GM13976 (cell line): ENCODE measurements around the gene CHAMP1.
"Not testable (repeated sequence)": the region's sequence is repeated elsewhere in the genome, so short reads cannot be mapped to it uniquely, and the experiment has no call there.

Experiments
- DNase-seq: peaks from one replicate; pipeline ENCODE4 v3.0.0; 2012; ENCODE audit warnings: low spot score
- CTCF ChIP-seq: IDR thresholded peaks from 2 replicates; pipeline ENCODE4 v1.5.1; 2012; ENCODE audit warnings: borderline replicate concordance, mild to moderate bottlenecking; ENCODE audit not compliant: insufficient read depth; ENCODE audit errors: extremely low read depth, missing control alignments, control extremely low read depth
- in situ Hi-C: fragments of 300-500 bp; cut with MboI; formaldehyde crosslinking; loops from one replicate; pipeline ENCODE4 v1.12.0; 2022; ENCODE audit warnings: low sequenced_read_pairs, mixed read lengths, inconsistent platforms; ENCODE audit not compliant: unreplicated experiment

CHAMP1 gene

GRCh38 chr13:114328595-114328994 is 14.3 kb downstream of the CHAMP1 start:
- in situ Hi-C loops = no loop called here
- DNase-seq = no peak

GRCh38 chr13:114330086-114330485 is 15.8 kb downstream of the CHAMP1 start:
- in situ Hi-C loops = no loop called here
- no peak for DNase-seq
- TF ChIP-seq CTCF = no peak

More at GRCh38 chr13:114328595-114328994, 14.3 kb downstream of the CHAMP1 start:
- TF ChIP-seq CTCF = no peak

GRCh38 chr13:114333881-114334280 is 19.6 kb downstream of the CHAMP1 start:
- in situ Hi-C loops, DNase-seq: not testable (repeated sequence)

GRCh38 chr13:114334305-114335053 is 20.2 kb downstream of the CHAMP1 start:
- no peak for DNase-seq
- no peak for TF ChIP-seq CTCF
- in situ Hi-C loops = no loop called here

- DNase-seq, in situ Hi-C loops: not testable (repeated sequence)
These were observed 22.2 kb downstream of the CHAMP1 start for GRCh38 chr13:114336457-114336856.

- DNase-seq = no peak
- TF ChIP-seq CTCF = no peak
- in situ Hi-C loops = no loop called here
These were observed 24.7 kb downstream of the CHAMP1 start for GRCh38 chr13:114338959-114339358.

GRCh38 chr13:114339857-114340534 is 25.7 kb downstream of the CHAMP1 start:
- in situ Hi-C loops = no loop called here
- peak; percentile 72 for TF ChIP-seq CTCF
- DNase-seq = no peak
